Measurements from ENCODE around the gene SLC6A11. TPM values are rescaled to one million over a fixed set of nuclear protein-coding genes. Genes with fewer than 3 reads are reported as not detected.

The SLC6A11 gene
- total RNA-seq, 4 donors from 2014 or later = not detected

- Histone ChIP-seq H3K36me3 (no peaks in the 10 kb centered on the region), H3K4me3 (no peak overlapping the region), H3K27ac (no peak overlapping the region), H3K27me3 (no peaks in the 10 kb centered on the region), H3K4me1 (peaks cover 6 to 7% of the 10 kb centered on the region in 2 donors), H3K9me3 (no peaks in the 10 kb centered on the region)
- no peak for TF ChIP-seq POLR2A (IDR thresholded peaks at IDR 0.05)
- TF ChIP-seq, protein P1, sequence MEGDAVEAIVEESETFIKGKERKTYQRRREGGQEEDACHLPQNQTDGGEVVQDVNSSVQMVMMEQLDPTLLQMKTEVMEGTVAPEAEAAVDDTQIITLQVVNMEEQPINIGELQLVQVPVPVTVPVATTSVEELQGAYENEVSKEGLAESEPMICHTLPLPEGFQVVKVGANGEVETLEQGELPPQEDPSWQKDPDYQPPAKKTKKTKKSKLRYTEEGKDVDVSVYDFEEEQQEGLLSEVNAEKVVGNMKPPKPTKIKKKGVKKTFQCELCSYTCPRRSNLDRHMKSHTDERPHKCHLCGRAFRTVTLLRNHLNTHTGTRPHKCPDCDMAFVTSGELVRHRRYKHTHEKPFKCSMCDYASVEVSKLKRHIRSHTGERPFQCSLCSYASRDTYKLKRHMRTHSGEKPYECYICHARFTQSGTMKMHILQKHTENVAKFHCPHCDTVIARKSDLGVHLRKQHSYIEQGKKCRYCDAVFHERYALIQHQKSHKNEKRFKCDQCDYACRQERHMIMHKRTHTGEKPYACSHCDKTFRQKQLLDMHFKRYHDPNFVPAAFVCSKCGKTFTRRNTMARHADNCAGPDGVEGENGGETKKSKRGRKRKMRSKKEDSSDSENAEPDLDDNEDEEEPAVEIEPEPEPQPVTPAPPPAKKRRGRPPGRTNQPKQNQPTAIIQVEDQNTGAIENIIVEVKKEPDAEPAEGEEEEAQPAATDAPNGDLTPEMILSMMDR (IDR thresholded peaks at IDR 0.05 in 4 of 5, conservative IDR thresholded peaks at IDR 0.05 in 1 of 5) = no peak
- DNase-seq (no peak), ATAC-seq (no peak)
- intact Hi-C loops (cut with DNase I; ENCODE audit: low total_unique reads) = no loop called here
- in situ Hi-C loops (cut with MboI; ENCODE audit: low sequenced_read_pairs in 4 of 4) = no loop called here
Observed at GRCh38 chr3:10984371-10984896, 168.4 kb downstream of the SLC6A11 start.

GRCh38 chr3:10985181-10985580, 169.2 kb downstream of the SLC6A11 start:
- no peaks in the 10 kb centered on the region for H3K9me3 ChIP-seq
- H3K4me1 ChIP-seq = peaks cover 6 to 7% of the 10 kb centered on the region in 2 donors
- no peaks in the 10 kb centered on the region for H3K36me3 ChIP-seq
- intact Hi-C loops (cut with DNase I; ENCODE audit: low total_unique reads) (no loop called here), in situ Hi-C loops (cut with MboI; ENCODE audit: low sequenced_read_pairs in 4 of 4) (no loop called here)
- no peak overlapping the region for H3K27ac ChIP-seq
- TF ChIP-seq POLR2A (IDR thresholded peaks at IDR 0.05) = no peak
- TF ChIP-seq, protein P1 (IDR thresholded peaks at IDR 0.05 in 4 of 5, conservative IDR thresholded peaks at IDR 0.05 in 1 of 5) = no peak
- no peak for ATAC-seq
- H3K27me3 ChIP-seq = no peaks in the 10 kb centered on the region
- no peak overlapping the region for H3K4me3 ChIP-seq
- DNase-seq = no peak

DNA sequence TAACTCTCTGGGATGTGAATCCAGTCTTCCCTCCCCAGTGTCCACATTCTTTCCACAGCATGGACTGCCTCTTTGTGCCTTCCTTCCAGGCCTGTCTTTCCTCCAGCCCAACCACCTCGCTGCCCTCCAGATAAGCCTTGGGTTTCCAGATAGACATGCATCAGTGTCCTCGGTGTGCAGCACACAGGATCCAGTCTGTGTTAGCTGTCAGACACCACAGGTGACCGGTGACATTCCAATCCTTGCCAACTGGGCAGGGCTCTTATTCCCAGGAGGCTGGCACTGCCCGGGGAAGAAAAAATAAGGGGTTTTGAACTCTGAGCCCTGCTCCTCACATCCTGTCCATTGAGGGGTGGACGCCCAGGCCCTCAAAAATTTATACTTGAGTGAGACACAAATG, 170.6 kb downstream of the SLC6A11 start:
- ATAC-seq = no peak
- no peak for DNase-seq
- peaks cover 7 to 11% (median 8%) of the 10 kb centered on the region in 3 donors for H3K27me3 ChIP-seq
- in situ Hi-C loops (cut with MboI; ENCODE audit: low sequenced_read_pairs in 4 of 4) (no loop called here), intact Hi-C loops (cut with DNase I; ENCODE audit: low total_unique reads) (no loop called here)
- peaks cover 6 to 7% of the 10 kb centered on the region in 2 donors for H3K4me1 ChIP-seq
- no peaks in the 10 kb centered on the region for H3K36me3 ChIP-seq
- H3K27ac ChIP-seq = no peak overlapping the region
- TF ChIP-seq, protein P1 (IDR thresholded peaks at IDR 0.05 in 4 of 5, conservative IDR thresholded peaks at IDR 0.05 in 1 of 5) = no peak
- TF ChIP-seq POLR2A (IDR thresholded peaks at IDR 0.05) = no peak
- H3K4me3 ChIP-seq = no peak overlapping the region
- no peaks in the 10 kb centered on the region for H3K9me3 ChIP-seq

GRCh38 chr3:10988001-10988665, 172.1 kb downstream of the SLC6A11 start:
- H3K4me1 ChIP-seq = peaks cover under 1 to 1% of the 10 kb centered on the region in 2 donors
- intact Hi-C loops (cut with DNase I; ENCODE audit: low total_unique reads) (no loop called here), in situ Hi-C loops (cut with MboI; ENCODE audit: low sequenced_read_pairs in 4 of 4) (no loop called here)
- ATAC-seq (no peak), DNase-seq (no peak)
- peaks cover 16 to 21% (median 18%) of the 10 kb centered on the region in 3 donors for H3K27me3 ChIP-seq
- H3K9me3 ChIP-seq = no peaks in the 10 kb centered on the region
- no peaks in the 10 kb centered on the region for H3K36me3 ChIP-seq
- TF ChIP-seq, protein P1 (IDR thresholded peaks at IDR 0.05 in 4 of 5, conservative IDR thresholded peaks at IDR 0.05 in 1 of 5) = no peak
- TF ChIP-seq POLR2A (IDR thresholded peaks at IDR 0.05) = no peak
- H3K27ac ChIP-seq = no peak overlapping the region
- H3K4me3 ChIP-seq = no peak overlapping the region

Data from gastrocnemius medialis (tissue), 4 donors.